A673 (cell line): ENCODE data around the gene NOS1AP. TPM values are rescaled to one million over a fixed set of nuclear protein-coding genes. Genes with fewer than 3 reads are reported as not detected.

Experiments
- BruUV-seq: library from RNA; stranded (reverse); fragments of 400-500 nt; replicated peaks from 2 replicates; lab custom pipeline; 2021; lab: Mats Ljungman, UMichigan
- CTCF ChIA-PET: fragments of 300-600 bp; sonication (Branson Sonifier 250); formaldehyde crosslinking; loops from one replicate; lab custom pipeline; 2022; ENCODE audit warnings: antibody characterized with exemption; lab: Charles Lee
- POLR2A ChIA-PET: fragments of 300-600 bp; sonication (Branson Sonifier 250); formaldehyde crosslinking; loops from one replicate; lab custom pipeline; 2022; ENCODE audit warnings: antibody characterized with exemption; ENCODE audit not compliant: low non-redundant PET; lab: Charles Lee
- DNase-seq: peaks from one replicate; pipeline ENCODE4 v3.0.0-alpha.2; 2015; ENCODE audit warnings: low spot score
- H3K27ac ChIP-seq: fragments of 200-600 bp; sonication (generic); 2 replicates; pipeline ENCODE4 v1.5.1; 2016; ENCODE audit warnings: mixed run types, low read depth, mild to moderate bottlenecking, mixed read lengths, antibody characterized with exemption, low read length; ENCODE audit not compliant: poor library complexity, severe bottlenecking
- H3K27me3 ChIP-seq: fragments of 200-600 bp; sonication (generic); replicated peaks from 2 replicates; pipeline ENCODE4 v1.6.1; 2017; ENCODE audit warnings: mixed run types, low read depth, mild to moderate bottlenecking, mixed read lengths, antibody characterized with exemption, low read length; ENCODE audit not compliant: insufficient read depth, poor library complexity
- H3K36me3 ChIP-seq: fragments of 200-600 bp; sonication (generic); 2 replicates; pipeline ENCODE4 v1.6.1; 2016; ENCODE audit warnings: mixed run types, mild to moderate bottlenecking, mixed read lengths, antibody characterized with exemption, low read length; ENCODE audit not compliant: insufficient read depth, poor library complexity, severe bottlenecking
- H3K4me1 ChIP-seq: fragments of 200-600 bp; sonication (generic); 2 replicates; pipeline ENCODE4 v1.6.1; 2017; ENCODE audit warnings: mixed run types, mild to moderate bottlenecking, mixed read lengths, antibody characterized with exemption, low read length; ENCODE audit not compliant: insufficient read depth, poor library complexity, severe bottlenecking
- H3K4me3 ChIP-seq: fragments of 200-600 bp; sonication (generic); 2 replicates; pipeline ENCODE4 v1.5.1; 2016; ENCODE audit warnings: low read depth, mixed run types, mild to moderate bottlenecking, mixed read lengths, low read length; ENCODE audit not compliant: poor library complexity, severe bottlenecking
- H3K9me3 ChIP-seq: fragments of 200-600 bp; sonication (generic); 2 replicates; pipeline ENCODE4 v1.6.1; 2016; ENCODE audit warnings: mixed run types, low read depth, mild to moderate bottlenecking, mixed read lengths, antibody characterized with exemption, low read length; ENCODE audit not compliant: poor library complexity, severe bottlenecking
- CTCF ChIP-seq: fragments of 300-800, 200-600 bp; sonication (generic); conservative IDR thresholded peaks from 2 replicates; pipeline ENCODE4 v1.5.1; 2017; ENCODE audit warnings: low read depth, mild to moderate bottlenecking, antibody characterized with exemption, low read length, moderate library complexity, mixed read lengths
- EZH2 ChIP-seq: fragments of 200-600 bp; sonication (generic); IDR thresholded peaks from 2 replicates; pipeline ENCODE4 v1.6.1; 2017; ENCODE audit warnings: borderline replicate concordance, low read depth, mild to moderate bottlenecking, mixed read lengths, antibody characterized with exemption, low read length; ENCODE audit not compliant: poor library complexity, severe bottlenecking
- intact Hi-C: fragments of 100-400 bp; cut with micrococcal nuclease; formaldehyde crosslinking; loops from one replicate; pipeline ENCODE4 v1.10.0; 2022; ENCODE audit not compliant: unreplicated experiment
- total RNA-seq: library from RNA; stranded (reverse); gene quantifications from 2 replicates; pipeline ENCODE4 v1.2.3, GENCODE V29; 2021

NOS1AP gene
- total RNA-seq, 1 experiment from 2014 or later: 28.0 TPM

- no peaks in the 10 kb centered on the region for H3K27me3 ChIP-seq
- BruUV-seq: no TSS peak
- H3K36me3 ChIP-seq: no peaks in the 10 kb centered on the region
- H3K27ac ChIP-seq: no peak overlapping the region
- no peaks in the 10 kb centered on the region for H3K9me3 ChIP-seq
- no peak for TF ChIP-seq EZH2
- intact Hi-C loops: no loop called here
- ChIA-PET POLR2A (no interaction called here), CTCF (no interaction called here)
- H3K4me1 ChIP-seq: no peaks in the 10 kb centered on the region
- no peak overlapping the region for H3K4me3 ChIP-seq
- DNase-seq: no peak
Measured at GRCh38 chr1:162365284-162366020, 296.0 kb downstream of the NOS1AP start.

- POLR2A ChIA-PET: interaction anchor here (0.7 kb wide), 1 partner anchor 66 kb away, joined by 3 read pairs; no protein-coding TSS in a partner anchor
- BruUV-seq: no TSS peak
- TF ChIP-seq EZH2: no peak
- no peak for TF ChIP-seq CTCF
Measured at GRCh38 chr1:162366149-162366548, 296.7 kb downstream of the NOS1AP start.

GRCh38 chr1:162366671-162367070, 297.2 kb downstream of the NOS1AP start:
- ChIA-PET CTCF (no interaction called here), POLR2A (interaction anchor here (0.7 kb wide), 1 partner anchor 66 kb away, joined by 3 read pairs; no protein-coding TSS in a partner anchor)
- no peak for DNase-seq
- no peak for TF ChIP-seq CTCF
- TF ChIP-seq EZH2: no peak
- Histone ChIP-seq H3K27ac (no peak overlapping the region), H3K27me3 (no peaks in the 10 kb centered on the region), H3K36me3 (no peaks in the 10 kb centered on the region), H3K4me3 (no peak overlapping the region), H3K4me1 (no peaks in the 10 kb centered on the region), H3K9me3 (no peaks in the 10 kb centered on the region)
- BruUV-seq: no TSS peak
- intact Hi-C loops: no loop called here

More at GRCh38 chr1:162366149-162366548, 296.7 kb downstream of the NOS1AP start:
- CTCF ChIA-PET: no interaction called here
- Histone ChIP-seq H3K4me3 (no peak overlapping the region), H3K27ac (no peak overlapping the region), H3K4me1 (no peaks in the 10 kb centered on the region), H3K27me3 (no peaks in the 10 kb centered on the region), H3K36me3 (no peaks in the 10 kb centered on the region), H3K9me3 (no peaks in the 10 kb centered on the region)
- no peak for DNase-seq
- intact Hi-C loops: no loop called here
